Brain microvascular endothelial cell (primary cell): Measurements from ENCODE around the gene JAG2.
"Not testable (repeated sequence)": the region's sequence is repeated elsewhere in the genome, so short reads cannot be mapped to it uniquely, and the experiment has no call there.

ENCODE experiments used
- DNase-seq: peaks from one replicate; pipeline ENCODE4 v3.0.0-alpha.2; 2020
- H3K27ac ChIP-seq: fragments of 250-450 bp; sonication (Bioruptor Pico); 2 replicates; pipeline ENCODE4 v1.5.1; 2020; ENCODE audit warnings: mild to moderate bottlenecking, moderate library complexity
- H3K27me3 ChIP-seq: fragments of 250-450 bp; sonication (Bioruptor Pico); replicated peaks from 2 replicates; pipeline ENCODE4 v1.5.1; 2020; ENCODE audit warnings: mild to moderate bottlenecking
- H3K36me3 ChIP-seq: fragments of 250-450 bp; sonication (Bioruptor Pico); replicated peaks from 2 replicates; pipeline ENCODE4 v1.5.1; 2020; ENCODE audit warnings: mild to moderate bottlenecking
- H3K4me3 ChIP-seq: 2 replicates; pipeline ENCODE4 v1.5.1; 2011; ENCODE audit warnings: low read depth, mild to moderate bottlenecking, control low read depth, low read length, moderate library complexity
- CTCF ChIP-seq: IDR thresholded peaks from 2 replicates; pipeline ENCODE4 v1.5.1; 2011; ENCODE audit warnings: low read depth, mild to moderate bottlenecking, moderate library complexity, low read length, control low read depth, inconsistent platforms; ENCODE audit errors: missing control alignments
- in situ Hi-C: cut with HindIII; loops from 2 replicates; pipeline ENCODE4 v1.10.0; 2017; ENCODE audit warnings: low sequenced_read_pairs, low pct_ligation_motif_present

JAG2 gene

GRCh38 chr14:105118646-105119407, 49.7 kb downstream of the JAG2 start:
- in situ Hi-C loops: no loop called here
- Histone ChIP-seq H3K27ac (no peak overlapping the region), H3K36me3 (no peaks in the 10 kb centered on the region), H3K27me3 (no peaks in the 10 kb centered on the region), H3K4me3 (no peak overlapping the region)
- DNase-seq: no peak
- TF ChIP-seq CTCF: no peak

- no peak overlapping the region for H3K4me3 ChIP-seq
- no peak for DNase-seq
- TF ChIP-seq CTCF: no peak
- H3K36me3 ChIP-seq: no peaks in the 10 kb centered on the region
- no peak overlapping the region for H3K27ac ChIP-seq
- H3K27me3 ChIP-seq: no peaks in the 10 kb centered on the region
- in situ Hi-C loops: no loop called here
Observed at GRCh38 chr14:105117710-105118385, 50.7 kb downstream of the JAG2 start.

GRCh38 chr14:105117257-105117646, 51.3 kb downstream of the JAG2 start:
- Histone ChIP-seq H3K27ac (no peak overlapping the region), H3K36me3 (no peaks in the 10 kb centered on the region), H3K4me3 (no peak overlapping the region), H3K27me3 (no peaks in the 10 kb centered on the region)
- TF ChIP-seq CTCF: no peak
- in situ Hi-C loops: no loop called here
- no peak for DNase-seq

GRCh38 chr14:105116451-105117256, 51.9 kb downstream of the JAG2 start:
- in situ Hi-C loops: no loop called here
- no peak for TF ChIP-seq CTCF
- no peak overlapping the region for H3K27ac ChIP-seq
- H3K27me3 ChIP-seq: no peaks in the 10 kb centered on the region
- H3K4me3 ChIP-seq: no peak overlapping the region
- DNase-seq: no peak
- no peaks in the 10 kb centered on the region for H3K36me3 ChIP-seq

GRCh38 chr14:105109243-105109642, 59.3 kb downstream of the JAG2 start:
- H3K27ac ChIP-seq, H3K36me3 ChIP-seq, H3K27me3 ChIP-seq, in situ Hi-C loops, H3K4me3 ChIP-seq, DNase-seq: not testable (repeated sequence)

GRCh38 chr14:105108516-105108864, 60.1 kb downstream of the JAG2 start:
- TF ChIP-seq CTCF: no peak
- Histone ChIP-seq H3K27ac (no peak overlapping the region), H3K36me3 (no peaks in the 10 kb centered on the region), H3K27me3 (peaks cover 10% of the 10 kb centered on the region), H3K4me3 (no peak overlapping the region)
- in situ Hi-C loops: no loop called here
- DNase-seq: no peak
